ENCODE results near the gene PAQR6.

PAQR6 gene

GRCh38 chr1:156262461-156263287, 14.8 kb upstream of the PAQR6 start:
- DNase-seq: no peak

GRCh38 chr1:156260896-156261295, 13.0 kb upstream of the PAQR6 start:
- DNase-seq: no peak

- DNase-seq: no peak
These were observed 11.9 kb upstream of the PAQR6 start for GRCh38 chr1:156259805-156260204.

GRCh38 chr1:156258859-156259258, 11.0 kb upstream of the PAQR6 start:
- DNase-seq: no peak

GRCh38 chr1:156257711-156258110, 9.9 kb upstream of the PAQR6 start:
- DNase-seq: no peak

- DNase-seq: no peak
These were observed 5.8 kb upstream of the PAQR6 start for GRCh38 chr1:156253634-156254033.

GRCh38 chr1:156251527-156251926, 3.7 kb upstream of the PAQR6 start:
- no peak for DNase-seq

GRCh38 chr1:156249593-156249992, 1.7 kb upstream of the PAQR6 start:
- no peak for DNase-seq

GRCh38 chr1:156248323-156248683, 447 bp upstream of the PAQR6 start:
- DNase-seq: no peak

- no peak for DNase-seq
These were observed 936 bp downstream of the PAQR6 start for GRCh38 chr1:156246781-156247459.

GRCh38 chr1:156246241-156246780, 1.5 kb downstream of the PAQR6 start:
- DNase-seq: no peak

GRCh38 chr1:156245451-156246232, 2.2 kb downstream of the PAQR6 start:
- DNase-seq: no peak

GRCh38 chr1:156244712-156245111, 3.1 kb downstream of the PAQR6 start:
- DNase-seq: no peak

GRCh38 chr1:156244126-156244525, 3.7 kb downstream of the PAQR6 start:
- no peak for DNase-seq

- DNase-seq: no peak
These were observed 5.1 kb downstream of the PAQR6 start for GRCh38 chr1:156242738-156243137.

GRCh38 chr1:156241926-156242325, 5.9 kb downstream of the PAQR6 start, which contains the start of gene BGLAP:
Gene BGLAP, plus strand, starts transcription at chr1:156242184. Its CDS starts 48 bp downstream, at chr1:156242232.
- DNase-seq: peak; percentile 66

GRCh38 chr1:156241311-156241811, 6.5 kb downstream of the PAQR6 start:
- peak; percentile 79 for DNase-seq

GRCh38 chr1:156238248-156238647, 9.6 kb downstream of the PAQR6 start:
- no peak for DNase-seq

- DNase-seq: no peak
These were observed 11.7 kb downstream of the PAQR6 start for GRCh38 chr1:156236164-156236563.

GRCh38 chr1:156233426-156234127, 14.3 kb downstream of the PAQR6 start:
- no peak for DNase-seq

- no peak for DNase-seq
These were observed 15.5 kb downstream of the PAQR6 start for GRCh38 chr1:156232201-156232894.

- no peak for DNase-seq
These were observed 17.4 kb downstream of the PAQR6 start for GRCh38 chr1:156230473-156230837.

Data from MV-4-11 (cell line).